Muscle of leg (tissue), 11 donors: ENCODE data around the gene PKP3. TPM values are rescaled to one million over a fixed set of nuclear protein-coding genes. Genes with fewer than 3 reads are reported as not detected.

ENCODE experiments used
- DNase-seq: peaks from one replicate; pipeline ENCODE4 v3.0.0; 2013
- H3K27ac ChIP-seq: one replicate; pipeline ENCODE4 v1.5.1; 2013; ENCODE audit warnings: mild to moderate bottlenecking, low read length, control low read depth
- H3K27me3 ChIP-seq: one replicate; pipeline ENCODE4 v1.6.1; 2013; ENCODE audit warnings: low read length; ENCODE audit not compliant: control insufficient read depth, insufficient read depth
- H3K36me3 ChIP-seq: one replicate; pipeline ENCODE4 v1.6.1; 2013; ENCODE audit warnings: low read length; ENCODE audit not compliant: control insufficient read depth, insufficient read depth
- H3K4me1 ChIP-seq: one replicate; pipeline ENCODE4 v1.6.1; 2013; ENCODE audit warnings: low read length; ENCODE audit not compliant: control insufficient read depth, insufficient read depth
- H3K4me3 ChIP-seq: one replicate; pipeline ENCODE4 v1.5.1; 2013; ENCODE audit warnings: low read length, control low read depth
- H3K9me3 ChIP-seq: replicated peaks from 2 replicates; pipeline ENCODE4 v1.6.1; 2013; ENCODE audit warnings: low read depth, low read length; ENCODE audit not compliant: control insufficient read depth
- WGBS: methylation state at CpG from one replicate; pipeline ENCODE4 v1.1.5; 2013; ENCODE audit warnings: missing lambda C conversion rate; ENCODE audit not compliant: insufficient coverage; 5-methylcytosine and 5-hydroxymethylcytosine counted together
- polyA plus RNA-seq, 8 donors: library from polyadenylated mRNA; unstranded; fragments of 120-200 nt; gene quantifications; one replicate each; pipeline versions ENCODE4 v1.2.1 to v1.2.3, GENCODE V29; 2013; ENCODE audit warnings: inconsistent platforms in 1 of 8, low replicate concordance in 1 of 8; ENCODE audit not compliant: insufficient read length in 8 of 8, insufficient read depth in 1 of 8
- total RNA-seq: library from RNA; stranded (reverse); fragments of 120-200 nt; gene quantifications from one replicate; pipeline ENCODE4 v1.2.4, GENCODE V29; 2013

The PKP3 gene
- total and polyA plus RNA-seq, 9 donors: 0.13 to 10.5 (median 0.53) TPM

DNA sequence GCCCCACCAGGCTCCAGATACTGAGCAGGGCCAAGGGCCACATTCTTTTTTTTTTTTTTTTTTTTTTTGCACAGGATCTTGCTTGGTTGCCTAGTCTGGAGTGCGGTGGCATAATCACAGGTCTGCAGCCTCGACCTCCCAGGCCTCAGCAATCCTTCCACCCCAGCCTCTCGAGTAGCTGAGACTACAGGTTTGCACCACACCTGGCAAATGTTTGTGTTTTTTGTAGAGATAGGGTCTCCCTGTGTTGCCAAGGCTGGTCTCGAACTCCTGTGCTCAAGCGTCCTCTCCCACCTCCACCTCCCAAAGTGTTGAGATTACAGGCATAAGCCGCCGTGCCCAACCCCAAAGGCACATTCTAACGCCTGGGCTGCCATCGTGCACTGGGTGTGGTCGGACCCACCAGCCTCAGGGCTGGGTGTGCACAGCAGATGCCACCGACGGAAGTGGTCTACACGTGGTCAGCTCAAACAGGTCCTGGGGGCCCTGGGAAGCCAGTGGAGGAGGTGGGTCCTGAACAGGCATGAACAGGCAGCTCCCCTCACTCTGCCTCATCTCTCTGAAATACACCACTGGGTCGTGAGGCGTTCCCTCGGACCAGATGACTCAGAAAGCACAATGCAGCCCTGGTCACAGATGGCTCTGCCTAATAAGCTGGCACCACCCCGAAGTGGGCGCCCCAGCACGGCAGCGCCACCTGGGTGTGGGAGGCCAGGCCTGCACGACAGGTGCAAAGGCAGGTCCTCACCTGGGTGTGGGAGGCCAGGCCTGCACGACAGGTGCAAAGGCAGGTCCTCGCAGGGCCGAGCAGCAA, 29.9 kb upstream of the PKP3 start:
- Histone ChIP-seq H3K27me3 (peaks cover 37% of the 10 kb centered on the region), H3K36me3 (no peaks in the 10 kb centered on the region), H3K9me3 (peaks cover 8% of the 10 kb centered on the region), H3K4me1 (peaks cover 8% of the 10 kb centered on the region), H3K4me3 (no peak overlapping the region), H3K27ac (no peak overlapping the region)
- WGBS: 55% methylated on average over 14 of the region's 24 CpGs
- DNase-seq: no peak

DNA sequence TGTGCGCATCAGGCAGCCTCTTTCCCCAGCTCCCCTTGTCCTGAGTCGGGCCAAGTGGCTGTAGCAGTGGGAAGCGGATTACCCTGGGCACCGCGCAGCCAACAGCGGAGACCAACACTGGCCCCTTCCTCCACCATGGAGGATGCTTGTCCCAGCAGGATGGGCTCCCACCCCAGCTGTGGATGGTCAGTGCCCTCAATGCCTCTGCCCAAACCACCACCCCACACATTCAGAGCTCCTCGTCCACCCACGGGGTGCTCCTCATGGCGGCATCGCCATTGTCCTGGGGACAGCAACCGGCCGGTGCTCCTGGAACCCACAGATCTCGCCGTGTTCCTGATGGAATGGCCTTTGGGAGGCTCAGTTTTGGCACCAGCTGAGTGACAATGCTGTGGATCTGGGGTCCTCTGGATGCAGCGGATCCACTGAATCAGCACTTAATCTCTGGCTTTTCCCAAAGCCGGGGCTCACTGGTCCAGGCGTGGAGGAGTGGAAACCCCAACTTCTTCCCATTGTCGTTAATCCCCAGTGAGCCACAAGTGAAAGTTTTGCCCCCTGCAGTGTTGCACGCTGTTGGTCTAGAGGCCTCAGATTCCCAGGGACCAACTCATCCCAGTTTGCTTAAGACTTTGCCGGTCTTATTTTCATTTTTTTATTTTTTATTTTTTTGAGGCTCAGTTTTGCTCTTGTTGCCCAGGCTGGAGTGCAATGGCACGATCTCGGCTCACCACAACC, 28.9 kb upstream of the PKP3 start:
- WGBS: 75% methylated on average over 18 of the region's 22 CpGs
- H3K27ac ChIP-seq: no peak overlapping the region
- no peak overlapping the region for H3K4me3 ChIP-seq
- H3K4me1 ChIP-seq: peaks cover 9% of the 10 kb centered on the region
- peaks cover 36% of the 10 kb centered on the region for H3K27me3 ChIP-seq
- DNase-seq: no peak
- peaks cover 8% of the 10 kb centered on the region for H3K9me3 ChIP-seq
- H3K36me3 ChIP-seq: no peaks in the 10 kb centered on the region

DNA sequence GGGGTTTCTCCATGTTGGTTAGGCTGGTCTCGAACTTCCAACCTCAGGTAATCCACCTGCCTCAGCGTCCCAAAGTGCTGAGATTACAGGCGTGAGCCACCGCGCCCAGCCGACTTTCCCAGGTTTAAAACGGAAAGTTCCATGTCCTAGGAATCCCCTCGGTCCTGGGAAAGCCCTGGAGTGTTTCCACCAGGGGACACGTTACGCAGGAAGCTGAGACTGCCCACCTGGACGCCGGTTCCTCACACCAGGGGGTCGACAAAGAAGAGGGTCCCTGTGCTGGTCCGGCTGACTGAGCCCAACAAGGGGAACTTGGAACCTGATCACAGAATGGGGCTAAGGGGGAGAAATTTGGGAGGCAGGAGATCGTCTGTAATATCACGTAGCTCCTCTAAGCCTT, 28.2 kb upstream of the PKP3 start:
- Histone ChIP-seq H3K4me1 (peaks cover 16% of the 10 kb centered on the region), H3K27me3 (peaks cover 36% of the 10 kb centered on the region), H3K27ac (no peak overlapping the region), H3K9me3 (peaks cover 4% of the 10 kb centered on the region), H3K4me3 (no peak overlapping the region), H3K36me3 (no peaks in the 10 kb centered on the region)
- DNase-seq: no peak
- WGBS: 83% methylated on average over 10 of the region's 16 CpGs

DNA sequence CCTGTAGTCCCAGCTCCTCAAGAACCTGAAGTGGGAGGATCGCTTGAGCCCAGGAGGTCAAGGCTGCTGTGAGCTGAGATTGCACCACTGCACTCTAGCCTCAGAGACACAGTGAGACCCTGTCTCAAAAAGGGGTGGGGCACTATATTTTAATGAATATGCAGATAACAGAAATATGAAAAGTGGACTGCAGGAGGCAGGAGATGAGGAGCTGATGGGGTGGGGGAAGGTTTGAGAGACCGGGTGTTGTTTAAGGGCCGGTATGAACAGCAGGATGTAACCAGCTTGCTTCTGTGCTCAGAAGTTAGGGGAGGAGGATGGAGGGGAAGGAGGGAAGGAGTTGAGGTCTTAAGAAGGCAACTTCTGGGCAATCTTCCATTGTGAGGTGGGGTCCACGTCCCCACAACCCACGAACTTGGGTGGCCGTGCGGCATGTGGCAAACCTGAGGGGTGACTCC, 26.0 kb upstream of the PKP3 start:
- no peak overlapping the region for H3K27ac ChIP-seq
- H3K27me3 ChIP-seq: peaks cover 40% of the 10 kb centered on the region
- H3K4me3 ChIP-seq: no peak overlapping the region
- peaks cover 16% of the 10 kb centered on the region for H3K4me1 ChIP-seq
- no peaks in the 10 kb centered on the region for H3K36me3 ChIP-seq
- 50% methylated on average over 5 of the region's 7 CpGs for WGBS
- H3K9me3 ChIP-seq: no peaks in the 10 kb centered on the region
- DNase-seq: no peak

DNA sequence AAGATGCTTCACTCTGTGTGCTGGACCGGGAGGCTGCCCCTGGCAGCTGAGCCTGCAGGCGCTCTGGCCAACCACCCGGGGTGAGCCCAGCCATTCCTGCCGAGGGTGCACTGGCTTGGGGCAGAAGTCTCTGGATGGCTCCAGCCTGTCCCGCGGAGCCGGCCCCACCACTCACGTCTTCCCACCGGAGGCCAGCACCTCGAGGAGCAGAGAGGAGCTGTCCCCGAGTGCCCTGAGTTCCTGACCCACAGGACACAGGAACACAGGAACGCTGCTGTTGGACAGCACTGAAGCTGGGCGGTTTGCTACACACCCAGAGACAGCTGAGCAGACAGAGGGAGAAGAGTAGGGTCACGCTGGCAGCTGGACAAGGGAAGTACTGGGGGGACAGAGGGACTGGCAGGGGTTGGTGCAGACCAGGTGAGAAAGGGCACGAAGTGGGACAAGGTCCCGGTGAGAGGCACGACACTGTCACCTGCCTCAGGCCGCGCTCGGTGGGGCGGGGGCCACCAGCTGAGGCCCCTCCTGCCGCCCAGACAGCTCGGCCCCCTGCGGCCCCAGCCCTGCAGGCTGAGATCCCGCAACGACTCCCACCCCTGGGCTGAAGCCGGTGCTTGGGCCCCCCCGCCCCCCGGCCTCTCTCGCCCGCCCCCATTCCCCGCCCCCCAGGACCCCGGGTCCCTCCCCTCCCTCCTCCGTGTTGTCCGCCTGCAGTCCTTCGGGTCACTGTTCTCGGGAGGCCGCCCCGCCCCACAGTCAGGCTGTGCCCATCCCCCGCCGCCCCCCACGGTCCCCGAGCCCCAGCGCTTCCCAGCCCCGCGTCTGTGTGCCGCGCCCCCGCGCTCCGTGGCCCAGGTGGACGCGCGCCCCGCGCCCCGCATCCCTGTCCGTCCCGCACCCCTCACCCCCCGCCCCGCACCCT, 25.3 kb upstream of the PKP3 start:
- Histone ChIP-seq H3K27ac (no peak overlapping the region), H3K4me3 (peak overlapping the region; percentile 24), H3K9me3 (no peaks in the 10 kb centered on the region), H3K36me3 (peaks cover 4% of the 10 kb centered on the region), H3K4me1 (peaks cover 16% of the 10 kb centered on the region), H3K27me3 (peaks cover 40% of the 10 kb centered on the region)
- peak; percentile 59 for DNase-seq
- 3% methylated on average over 24 of the region's 61 CpGs for WGBS

DNA sequence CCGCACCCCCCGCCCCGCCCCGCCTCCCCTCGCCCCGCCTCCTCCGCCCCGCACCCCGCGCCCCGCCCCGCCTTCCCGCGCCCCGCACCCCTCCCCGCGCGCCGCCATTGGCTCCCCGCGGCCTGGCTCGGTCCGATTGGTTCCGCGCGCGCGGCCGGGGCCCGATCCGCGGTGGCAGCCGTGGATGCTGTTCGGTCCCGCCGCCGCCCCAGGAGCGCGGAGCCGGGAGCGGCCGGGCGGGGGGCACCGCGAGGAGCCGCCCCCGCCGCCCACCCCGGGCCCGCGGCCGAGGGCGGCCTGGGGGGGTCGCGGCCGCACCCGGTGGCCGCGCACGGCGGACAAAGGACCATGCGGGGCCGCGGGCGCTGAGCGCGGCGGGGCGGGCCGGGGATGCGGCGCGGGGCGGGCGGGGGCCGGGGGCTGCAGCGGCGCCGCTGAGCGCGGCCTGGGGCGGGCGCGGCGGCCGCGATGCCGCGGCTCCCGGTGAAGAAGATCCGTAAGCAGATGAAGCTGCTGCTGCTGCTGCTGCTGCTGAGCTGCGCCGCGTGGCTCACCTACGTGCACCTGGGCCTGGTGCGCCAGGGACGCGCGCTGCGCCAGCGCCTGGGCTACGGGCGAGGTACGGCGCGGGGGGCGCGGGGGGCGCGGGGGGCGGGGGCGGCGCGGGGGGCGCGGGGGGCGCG, 24.5 kb upstream of the PKP3 start, which contains the start of gene B4GALNT4:
Gene B4GALNT4, plus strand, starts transcription at position 164 of the 683 bp plus-strand sequence. Its CDS starts 305 bp downstream, at position 469.
- DNase-seq: peak; percentile 64
- under 1% methylated on average over 85 of the region's 118 CpGs for WGBS
- peaks cover 5% of the 10 kb centered on the region for H3K36me3 ChIP-seq
- peaks cover 40% of the 10 kb centered on the region for H3K27me3 ChIP-seq
- H3K27ac ChIP-seq: peak within 1 kb of the TSS; percentile 59
- H3K4me1 ChIP-seq: peaks cover 16% of the 10 kb centered on the region
- no peaks in the 10 kb centered on the region for H3K9me3 ChIP-seq
- peak within 1 kb of the TSS; percentile 43 for H3K4me3 ChIP-seq

DNA sequence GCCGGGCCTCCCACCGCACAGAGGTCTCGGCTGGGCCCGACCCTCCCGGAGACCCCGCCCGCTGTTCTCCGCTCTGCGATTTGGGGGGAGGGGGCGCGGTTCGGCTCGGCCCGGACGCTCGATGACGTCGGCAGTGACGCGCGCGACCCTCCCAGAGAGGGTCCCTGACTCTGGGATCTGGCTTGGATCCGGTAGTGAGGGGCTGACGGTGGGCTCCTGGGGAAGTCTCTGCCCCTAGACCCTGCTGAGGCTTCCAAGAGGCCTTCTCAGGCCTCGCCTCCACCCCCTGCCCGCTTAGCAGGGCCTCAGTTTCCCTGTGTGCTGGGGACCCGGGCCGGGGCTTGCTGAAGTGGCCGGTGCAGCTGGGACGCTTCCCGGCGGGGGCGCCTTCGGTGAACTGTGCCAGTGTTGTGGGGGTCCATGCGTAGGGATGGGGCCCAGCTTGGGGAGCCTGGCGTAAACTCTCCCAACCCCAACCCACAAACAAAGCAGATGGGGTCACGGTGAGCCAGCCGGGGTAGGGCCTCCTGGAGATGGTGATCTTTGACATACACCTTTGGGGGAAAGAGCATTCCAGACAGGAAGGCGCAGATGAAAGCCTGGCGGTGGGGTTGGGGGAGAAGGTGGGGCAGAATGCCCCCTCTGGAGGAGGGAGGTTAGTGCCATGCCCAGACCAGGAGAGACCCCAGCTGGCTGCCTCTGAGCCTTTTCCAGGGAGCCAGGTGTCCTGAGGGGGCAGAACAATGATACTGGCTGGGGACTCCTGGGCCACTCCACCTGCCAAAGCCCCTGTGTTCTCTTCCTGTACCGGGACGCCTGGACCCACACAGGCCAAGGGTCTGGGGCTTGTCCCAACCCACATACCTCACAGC, 23.7 kb upstream of the PKP3 start:
- Histone ChIP-seq H3K36me3 (peaks cover 5% of the 10 kb centered on the region), H3K4me1 (peaks cover 16% of the 10 kb centered on the region), H3K4me3 (peak overlapping the region; percentile 43), H3K9me3 (no peaks in the 10 kb centered on the region), H3K27ac (peak overlapping the region; percentile 59), H3K27me3 (peaks cover 34% of the 10 kb centered on the region)
- peak; percentile 42 for DNase-seq
- 3% methylated on average over 22 of the region's 42 CpGs for WGBS

DNA sequence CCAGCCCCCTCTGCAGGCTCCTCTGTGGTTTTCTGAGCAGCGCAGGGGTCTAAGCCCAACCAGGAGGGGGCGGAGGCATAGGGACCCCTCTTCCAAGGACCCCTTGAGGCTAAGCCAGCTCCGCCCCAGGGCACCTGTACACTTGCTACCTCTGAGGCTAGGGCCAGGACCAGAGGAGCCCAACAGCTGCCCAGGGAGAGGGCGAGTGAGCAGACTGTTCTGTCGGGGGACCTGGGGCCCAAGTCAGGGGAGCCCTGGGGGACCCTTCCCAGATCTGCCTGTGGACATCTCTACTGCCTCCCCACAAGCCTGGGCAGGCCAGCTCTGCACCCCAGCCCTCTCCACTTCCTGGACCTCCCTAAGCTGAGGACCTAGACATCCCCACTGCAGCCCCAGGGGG, 23.0 kb upstream of the PKP3 start:
- WGBS: 80% methylated on average over 3 of the region's 5 CpGs
- peaks cover 31% of the 10 kb centered on the region for H3K27me3 ChIP-seq
- H3K27ac ChIP-seq: no peak overlapping the region
- H3K4me1 ChIP-seq: peaks cover 16% of the 10 kb centered on the region
- H3K36me3 ChIP-seq: peaks cover 5% of the 10 kb centered on the region
- no peaks in the 10 kb centered on the region for H3K9me3 ChIP-seq
- no peak overlapping the region for H3K4me3 ChIP-seq
- no peak for DNase-seq
